NT2/D1 (cell line): ENCODE results near the gene MGAT4A.

Experiments
- DNase-seq: peaks from one replicate; pipeline ENCODE4 v3.0.0-alpha.2; 2011; ENCODE audit warnings: low read depth, low spot score
- H3K27me3 ChIP-seq: 2 replicates; pipeline ENCODE4 v1.6.0; 2011; ENCODE audit warnings: mild to moderate bottlenecking; ENCODE audit not compliant: insufficient read length, insufficient read depth
- H3K36me3 ChIP-seq: 2 replicates; pipeline ENCODE4 v1.6.1; 2011; ENCODE audit warnings: mild to moderate bottlenecking, low read length, mixed read lengths; ENCODE audit not compliant: insufficient read depth, insufficient read length
- H3K4me1 ChIP-seq: 2 replicates; pipeline ENCODE4 v1.5.1; 2011; ENCODE audit not compliant: insufficient read depth, insufficient read length
- H3K4me3 ChIP-seq: 2 replicates; pipeline ENCODE4 v1.5.1; 2011; ENCODE audit warnings: low read depth; ENCODE audit not compliant: insufficient read length
- H3K9ac ChIP-seq: 2 replicates; pipeline ENCODE4 v1.6.0; 2011; ENCODE audit warnings: low read depth; ENCODE audit not compliant: insufficient read length
- H3K9me3 ChIP-seq: 2 replicates; pipeline ENCODE4 v1.5.1; 2011; ENCODE audit warnings: mild to moderate bottlenecking, low read length; ENCODE audit not compliant: insufficient read depth
- SUZ12 ChIP-seq: IDR thresholded peaks from 2 replicates; pipeline ENCODE4 v1.6.1; 2011; ENCODE audit not compliant: insufficient read length, insufficient read depth; ENCODE audit errors: extremely low read depth
- YY1 ChIP-seq: IDR thresholded peaks from 2 replicates; pipeline ENCODE4 v1.6.1; 2011; ENCODE audit not compliant: insufficient read length, insufficient read depth
- ZNF274 ChIP-seq: IDR thresholded peaks from 2 replicates; pipeline ENCODE4 v1.6.1; 2011; ENCODE audit warnings: mild to moderate bottlenecking, low read depth, low read length

MGAT4A gene

GRCh38 chr2:98569915-98570314 is 161.0 kb downstream of the MGAT4A start:
- no peak for DNase-seq
- Histone ChIP-seq H3K4me1 (no peaks in the 10 kb centered on the region), H3K9me3 (no peaks in the 10 kb centered on the region), H3K36me3 (peaks cover 92% of the 10 kb centered on the region), H3K4me3 (no peak overlapping the region), H3K9ac (no peak overlapping the region), H3K27me3 (no peaks in the 10 kb centered on the region)
- TF ChIP-seq ZNF274 (no peak), SUZ12 (no peak), YY1 (no peak)

GRCh38 chr2:98569197-98569793 is 161.6 kb downstream of the MGAT4A start:
- H3K36me3 ChIP-seq: peaks cover 93% of the 10 kb centered on the region
- H3K9ac ChIP-seq: no peak overlapping the region
- H3K4me3 ChIP-seq: no peak overlapping the region
- no peaks in the 10 kb centered on the region for H3K27me3 ChIP-seq
- no peaks in the 10 kb centered on the region for H3K9me3 ChIP-seq
- no peaks in the 10 kb centered on the region for H3K4me1 ChIP-seq
- TF ChIP-seq YY1: no peak
- DNase-seq: peak; percentile 23
